ENCODE data around the gene WDR81. TPM values are rescaled to one million over a fixed set of nuclear protein-coding genes. Genes with fewer than 3 reads are reported as not detected.

Gene WDR81
- total and polyA plus RNA-seq, 4 donors, result 26.0 to 51.9 (median 33.2) TPM

DNA sequence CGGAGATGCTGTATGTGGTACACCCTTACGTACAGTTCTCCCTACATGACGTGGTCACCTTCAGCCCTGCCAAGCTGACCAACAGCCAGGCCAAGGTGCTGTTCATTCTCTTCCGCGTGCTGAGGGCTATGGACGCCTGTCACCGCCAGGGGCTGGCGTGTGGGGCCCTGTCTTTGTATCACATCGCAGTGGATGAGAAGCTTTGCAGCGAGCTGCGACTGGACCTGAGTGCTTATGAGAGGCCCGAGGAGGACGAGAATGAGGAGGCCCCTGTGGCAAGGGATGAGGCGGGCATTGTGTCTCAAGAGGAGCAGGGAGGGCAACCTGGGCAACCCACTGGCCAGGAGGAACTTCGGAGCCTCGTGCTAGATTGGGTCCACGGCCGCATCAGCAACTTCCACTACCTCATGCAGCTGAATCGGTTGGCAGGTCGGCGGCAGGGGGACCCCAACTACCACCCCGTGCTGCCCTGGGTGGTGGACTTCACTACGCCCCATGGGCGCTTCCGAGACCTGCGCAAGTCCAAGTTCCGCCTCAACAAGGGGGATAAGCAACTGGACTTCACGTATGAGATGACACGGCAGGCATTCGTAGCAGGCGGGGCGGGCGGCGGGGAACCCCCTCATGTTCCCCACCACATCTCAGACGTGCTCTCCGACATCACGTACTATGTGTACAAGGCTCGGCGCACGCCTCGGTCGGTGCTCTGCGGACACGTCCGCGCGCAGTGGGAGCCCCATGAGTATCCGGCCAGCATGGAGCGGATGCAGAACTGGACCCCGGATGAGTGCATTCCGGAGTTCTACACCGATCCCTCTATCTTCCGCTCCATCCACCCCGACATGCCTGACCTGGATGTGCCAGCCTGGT lies 1.4 kb downstream of the WDR81 start:
- TF ChIP-seq, protein P1, sequence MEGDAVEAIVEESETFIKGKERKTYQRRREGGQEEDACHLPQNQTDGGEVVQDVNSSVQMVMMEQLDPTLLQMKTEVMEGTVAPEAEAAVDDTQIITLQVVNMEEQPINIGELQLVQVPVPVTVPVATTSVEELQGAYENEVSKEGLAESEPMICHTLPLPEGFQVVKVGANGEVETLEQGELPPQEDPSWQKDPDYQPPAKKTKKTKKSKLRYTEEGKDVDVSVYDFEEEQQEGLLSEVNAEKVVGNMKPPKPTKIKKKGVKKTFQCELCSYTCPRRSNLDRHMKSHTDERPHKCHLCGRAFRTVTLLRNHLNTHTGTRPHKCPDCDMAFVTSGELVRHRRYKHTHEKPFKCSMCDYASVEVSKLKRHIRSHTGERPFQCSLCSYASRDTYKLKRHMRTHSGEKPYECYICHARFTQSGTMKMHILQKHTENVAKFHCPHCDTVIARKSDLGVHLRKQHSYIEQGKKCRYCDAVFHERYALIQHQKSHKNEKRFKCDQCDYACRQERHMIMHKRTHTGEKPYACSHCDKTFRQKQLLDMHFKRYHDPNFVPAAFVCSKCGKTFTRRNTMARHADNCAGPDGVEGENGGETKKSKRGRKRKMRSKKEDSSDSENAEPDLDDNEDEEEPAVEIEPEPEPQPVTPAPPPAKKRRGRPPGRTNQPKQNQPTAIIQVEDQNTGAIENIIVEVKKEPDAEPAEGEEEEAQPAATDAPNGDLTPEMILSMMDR (IDR thresholded peaks at IDR 0.05; ENCODE audit: control extremely low read depth, extremely low read depth), result no peak
- WGBS, 2 donors, result 94 to 96% methylated on average over 52 to 54 of the region's 54 CpGs
- Histone ChIP-seq H3K27me3 (ENCODE audit: control insufficient read depth in 3 of 3, insufficient read depth in 3 of 3, low read length in 2 of 3) (no peaks in the 10 kb centered on the region), H3K36me3 (ENCODE audit: control insufficient read depth in 4 of 4, insufficient read depth in 4 of 4, low read length in 4 of 4) (peaks cover 0 to 34% (median 0%) of the 10 kb centered on the region in 4 donors), H3K4me3 (no peak overlapping the region), H3K9ac (ENCODE audit: insufficient read depth in 1 of 2, low read length in 2 of 2) (no peak overlapping the region), H3K9me3 (ENCODE audit: control insufficient read depth in 4 of 4, insufficient read depth in 3 of 4, low read length in 3 of 4) (no peaks in the 10 kb centered on the region), H3K4me1 (ENCODE audit: control insufficient read depth in 5 of 5, insufficient read depth in 5 of 5, low read length in 5 of 5) (peaks cover 0 to 24% (median 0%) of the 10 kb centered on the region in 5 donors), H3K27ac (ENCODE audit: low read depth in 1 of 2, low read length in 1 of 2) (no peak overlapping the region)
- DNase-seq (no peak), ATAC-seq (ENCODE audit: insufficient read depth, low FRiP score) (no peak)

DNA sequence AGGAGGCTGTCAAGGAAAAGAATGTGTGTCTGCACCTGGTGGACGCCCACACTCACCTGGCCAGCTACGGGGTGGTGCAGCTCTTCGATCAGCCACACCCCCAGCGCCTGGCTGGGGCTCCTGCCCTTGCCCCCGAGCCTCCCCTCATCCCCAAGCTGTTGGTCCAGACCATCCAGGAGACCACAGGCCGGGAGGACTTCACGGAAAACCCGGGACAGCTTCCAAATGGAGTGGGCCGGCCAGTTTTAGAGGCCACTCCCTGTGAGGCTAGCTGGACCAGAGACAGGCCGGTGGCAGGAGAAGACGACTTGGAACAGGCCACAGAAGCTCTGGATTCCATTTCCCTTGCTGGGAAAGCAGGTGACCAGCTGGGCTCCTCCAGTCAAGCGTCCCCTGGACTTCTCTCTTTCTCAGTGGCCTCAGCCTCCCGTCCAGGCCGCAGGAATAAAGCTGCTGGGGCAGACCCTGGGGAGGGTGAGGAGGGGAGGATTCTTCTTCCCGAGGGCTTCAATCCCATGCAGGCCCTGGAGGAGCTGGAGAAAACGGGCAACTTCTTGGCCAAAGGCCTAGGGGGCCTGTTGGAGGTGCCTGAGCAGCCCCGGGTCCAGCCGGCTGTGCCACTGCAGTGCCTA lies 2.2 kb downstream of the WDR81 start:
- 82 to 91% methylated on average over 18 of the region's 18 CpGs for WGBS, 2 donors
- TF ChIP-seq, protein P1 (IDR thresholded peaks at IDR 0.05; ENCODE audit: control extremely low read depth, extremely low read depth), result no peak
- H3K4me3 ChIP-seq, result no peak overlapping the region
- no peaks in the 10 kb centered on the region for H3K27me3 ChIP-seq (ENCODE audit: control insufficient read depth in 3 of 3, insufficient read depth in 3 of 3, low read length in 2 of 3)
- no peaks in the 10 kb centered on the region for H3K9me3 ChIP-seq (ENCODE audit: control insufficient read depth in 4 of 4, insufficient read depth in 3 of 4, low read length in 3 of 4)
- no peak overlapping the region for H3K27ac ChIP-seq (ENCODE audit: low read depth in 1 of 2, low read length in 1 of 2)
- peaks cover 0 to 37% (median 0%) of the 10 kb centered on the region in 4 donors for H3K36me3 ChIP-seq (ENCODE audit: control insufficient read depth in 4 of 4, insufficient read depth in 4 of 4, low read length in 4 of 4)
- no peak overlapping the region for H3K9ac ChIP-seq (ENCODE audit: insufficient read depth in 1 of 2, low read length in 2 of 2)
- DNase-seq, result no peak
- ATAC-seq (ENCODE audit: insufficient read depth, low FRiP score), result no peak
- peaks cover 0 to 24% (median 0%) of the 10 kb centered on the region in 5 donors for H3K4me1 ChIP-seq (ENCODE audit: control insufficient read depth in 5 of 5, insufficient read depth in 5 of 5, low read length in 5 of 5)

DNA sequence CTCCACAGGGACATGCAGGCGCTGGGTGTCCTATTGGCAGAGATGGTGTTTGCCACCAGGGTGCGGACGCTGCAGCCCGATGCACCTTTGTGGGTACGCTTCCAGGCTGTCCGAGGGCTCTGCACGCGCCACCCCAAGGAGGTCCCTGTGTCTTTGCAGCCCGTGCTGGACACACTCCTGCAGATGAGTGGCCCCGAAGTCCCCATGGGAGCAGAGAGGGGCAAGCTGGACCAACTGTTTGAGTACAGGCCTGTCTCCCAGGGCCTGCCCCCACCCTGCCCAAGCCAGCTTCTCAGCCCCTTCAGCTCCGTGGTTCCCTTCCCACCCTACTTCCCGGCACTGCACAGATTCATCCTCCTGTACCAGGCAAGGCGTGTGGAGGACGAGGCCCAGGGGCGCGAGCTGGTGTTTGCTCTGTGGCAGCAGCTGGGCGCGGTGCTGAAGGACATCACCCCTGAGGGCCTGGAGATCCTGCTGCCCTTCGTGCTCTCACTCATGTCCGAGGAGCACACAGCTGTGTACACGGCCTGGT lies 2.8 kb downstream of the WDR81 start:
- Histone ChIP-seq H3K9ac (ENCODE audit: insufficient read depth in 1 of 2, low read length in 2 of 2) (no peak overlapping the region), H3K27me3 (ENCODE audit: control insufficient read depth in 3 of 3, insufficient read depth in 3 of 3, low read length in 2 of 3) (no peaks in the 10 kb centered on the region), H3K4me1 (ENCODE audit: control insufficient read depth in 5 of 5, insufficient read depth in 5 of 5, low read length in 5 of 5) (peaks cover 0 to 24% (median 0%) of the 10 kb centered on the region in 5 donors), H3K9me3 (ENCODE audit: control insufficient read depth in 4 of 4, insufficient read depth in 3 of 4, low read length in 3 of 4) (no peaks in the 10 kb centered on the region), H3K4me3 (no peak overlapping the region), H3K36me3 (ENCODE audit: control insufficient read depth in 4 of 4, insufficient read depth in 4 of 4, low read length in 4 of 4) (peaks cover 0 to 40% (median 0%) of the 10 kb centered on the region in 4 donors), H3K27ac (ENCODE audit: low read depth in 1 of 2, low read length in 1 of 2) (no peak overlapping the region)
- ATAC-seq (ENCODE audit: insufficient read depth, low FRiP score) (no peak), DNase-seq (no peak)
- TF ChIP-seq, protein P1 (IDR thresholded peaks at IDR 0.05; ENCODE audit: control extremely low read depth, extremely low read depth), result no peak
- WGBS, 2 donors, result 90 to 98% methylated on average over 21 of the region's 21 CpGs

Measured in lung (tissue), 12 donors.